ENCODE data around the gene UVRAG.

- TF ChIP-seq CTCF (IDR thresholded peaks at IDR 0.05 in 8 of 11, conservative IDR thresholded peaks at IDR 0.05 in 3 of 11): no peak
- no peak for TF ChIP-seq POLR2A (IDR thresholded peaks at IDR 0.05)
These were observed 4.2 kb upstream of the UVRAG start for GRCh38 chr11:75810637-75811390.

Data from spleen (tissue), 7 donors.